ENCODE data around the gene WDFY2.

DNA sequence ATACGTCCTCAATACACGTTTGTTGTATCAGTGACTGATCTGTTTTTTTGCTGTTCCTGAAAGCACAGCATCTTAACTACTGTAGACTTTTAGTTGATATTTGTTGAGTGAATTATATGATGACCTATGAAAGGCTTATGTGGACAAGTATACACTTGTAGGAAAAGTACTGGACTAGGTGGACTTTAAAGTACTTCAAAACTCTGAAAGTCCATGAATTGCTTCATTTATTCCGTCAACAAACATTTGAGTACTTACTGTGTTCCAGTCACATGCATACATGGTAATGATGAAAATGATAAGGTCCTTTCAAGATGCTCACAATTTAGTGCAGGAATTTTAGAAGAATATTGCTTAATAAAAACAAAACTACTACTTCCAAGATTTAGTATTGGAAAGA, 3.1 kb downstream of the WDFY2 start:
- TF ChIP-seq POLR2A (IDR thresholded peaks at IDR 0.05): no peak
- TF ChIP-seq, protein P1, sequence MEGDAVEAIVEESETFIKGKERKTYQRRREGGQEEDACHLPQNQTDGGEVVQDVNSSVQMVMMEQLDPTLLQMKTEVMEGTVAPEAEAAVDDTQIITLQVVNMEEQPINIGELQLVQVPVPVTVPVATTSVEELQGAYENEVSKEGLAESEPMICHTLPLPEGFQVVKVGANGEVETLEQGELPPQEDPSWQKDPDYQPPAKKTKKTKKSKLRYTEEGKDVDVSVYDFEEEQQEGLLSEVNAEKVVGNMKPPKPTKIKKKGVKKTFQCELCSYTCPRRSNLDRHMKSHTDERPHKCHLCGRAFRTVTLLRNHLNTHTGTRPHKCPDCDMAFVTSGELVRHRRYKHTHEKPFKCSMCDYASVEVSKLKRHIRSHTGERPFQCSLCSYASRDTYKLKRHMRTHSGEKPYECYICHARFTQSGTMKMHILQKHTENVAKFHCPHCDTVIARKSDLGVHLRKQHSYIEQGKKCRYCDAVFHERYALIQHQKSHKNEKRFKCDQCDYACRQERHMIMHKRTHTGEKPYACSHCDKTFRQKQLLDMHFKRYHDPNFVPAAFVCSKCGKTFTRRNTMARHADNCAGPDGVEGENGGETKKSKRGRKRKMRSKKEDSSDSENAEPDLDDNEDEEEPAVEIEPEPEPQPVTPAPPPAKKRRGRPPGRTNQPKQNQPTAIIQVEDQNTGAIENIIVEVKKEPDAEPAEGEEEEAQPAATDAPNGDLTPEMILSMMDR (IDR thresholded peaks at IDR 0.05): no peak
